Mammary epithelial cell (primary cell): ENCODE results near the gene TACC2.

Experiments used
- CTCF ChIP-seq, 2 donors: IDR thresholded peaks in 1 of 2; conservative IDR thresholded peaks in 1 of 2; 2 replicates each; pipeline ENCODE4 v1.5.1; 2011 to 2012; ENCODE audit warnings: inconsistent platforms in 2 of 2, low read length in 2 of 2, mild to moderate bottlenecking in 2 of 2, control low read depth in 1 of 2, low read depth in 1 of 2; ENCODE audit not compliant: insufficient read depth in 1 of 2; ENCODE audit errors: extremely low read depth in 1 of 2
- EZH2 ChIP-seq: IDR thresholded peaks from 2 replicates; pipeline ENCODE4 v1.6.1; 2012; ENCODE audit warnings: low read length, inconsistent platforms, borderline replicate concordance

- no peak for TF ChIP-seq CTCF (conservative IDR thresholded peaks at IDR 0.05 in 1 of 2, IDR thresholded peaks at IDR 0.05 in 1 of 2; ENCODE audit: extremely low read depth in 1 of 2, insufficient read depth in 1 of 2, low read depth in 1 of 2, low read length in 2 of 2)
- TF ChIP-seq EZH2: no peak
Observed at GRCh38 chr10:122170802-122171201, 181.8 kb downstream of the TACC2 start.
